A549 (cell line): ENCODE results near the gene CENPU.

Source experiments
- HOXA7 ChIP-seq: fragments of 250-450 bp; sonication (Bioruptor Pico); IDR thresholded peaks from 2 replicates; pipeline ENCODE4 v1.5.0; 2020; ENCODE audit warnings: mild to moderate bottlenecking, moderate library complexity
- JUN ChIP-seq, 2 experiments: fragments of >200 bp; sonication (Bioruptor Twin); formaldehyde crosslinking; IDR thresholded peaks; 2 replicates in 1 of 2; 3 replicates in 1 of 2; pipeline ENCODE4 v1.6.1; 2016 to 2017
- MAX ChIP-seq: IDR thresholded peaks from 2 replicates; pipeline ENCODE4 v1.6.1; 2012
- NR3C1 ChIP-seq: fragments of >200 bp; sonication (Bioruptor Twin); formaldehyde crosslinking; IDR thresholded peaks from 3 replicates; pipeline ENCODE4 v1.6.1; 2017
- RCOR1 ChIP-seq: fragments of 150-350 bp; IDR thresholded peaks from 2 replicates; pipeline ENCODE4 v1.6.1; 2014; ENCODE audit warnings: antibody characterized with exemption, low read length, low read depth
- TF ChIP-seq, protein P1 (sequence below): fragments of >200 bp; sonication (Bioruptor Twin); formaldehyde crosslinking; IDR thresholded peaks from 3 replicates; pipeline ENCODE4 v1.5.1; 2016

DNA sequence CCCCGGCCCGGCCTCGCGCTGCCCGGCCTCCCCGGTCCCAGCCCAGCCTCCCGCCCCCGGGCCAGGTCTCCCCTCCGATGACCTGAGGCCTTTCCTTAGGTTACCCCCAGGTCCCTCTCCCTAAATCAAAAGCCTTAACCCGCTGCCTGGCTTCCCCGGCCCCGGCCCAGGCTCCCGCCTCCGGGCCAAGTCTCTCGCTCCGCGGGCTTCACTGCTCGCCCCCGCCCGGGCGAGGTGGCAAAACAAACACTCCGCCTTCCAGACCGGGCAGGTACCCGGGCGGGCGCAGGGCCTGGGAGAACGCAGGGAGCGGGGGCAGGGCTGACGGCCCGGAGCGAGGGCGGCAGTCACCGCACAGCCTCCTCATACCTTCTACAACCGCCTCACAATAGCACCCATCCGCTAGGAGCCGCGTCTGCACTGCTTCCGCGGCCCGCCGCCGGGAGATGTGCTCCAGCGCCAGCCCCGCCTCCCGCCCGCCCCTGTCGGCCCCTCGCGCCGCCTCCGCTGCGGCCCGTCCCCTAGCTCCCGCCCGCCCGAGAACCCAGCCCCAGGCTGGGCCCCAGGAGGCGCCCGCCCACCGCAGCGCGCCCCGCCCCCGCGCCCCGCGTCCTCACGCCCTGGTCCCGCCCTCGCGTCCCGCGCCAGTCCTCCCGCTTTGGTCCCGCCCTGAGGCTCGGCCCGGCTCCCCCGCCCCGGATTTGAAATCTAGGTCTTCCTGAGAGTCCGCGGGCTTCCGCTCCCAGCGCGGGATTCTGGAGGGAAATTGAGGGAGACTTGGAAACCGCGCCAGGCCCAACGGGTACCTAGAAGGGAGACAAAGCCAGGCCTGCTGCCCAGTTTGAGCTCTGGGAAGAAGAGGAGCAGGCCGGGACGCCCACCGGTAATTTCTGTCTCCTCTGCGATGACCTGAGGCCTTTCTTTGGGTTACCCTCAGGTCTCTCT is 84.6 kb downstream of the CENPU start, which contains the start of the genes CASP3 and PRIMPOL:
- TF ChIP-seq, protein P1, sequence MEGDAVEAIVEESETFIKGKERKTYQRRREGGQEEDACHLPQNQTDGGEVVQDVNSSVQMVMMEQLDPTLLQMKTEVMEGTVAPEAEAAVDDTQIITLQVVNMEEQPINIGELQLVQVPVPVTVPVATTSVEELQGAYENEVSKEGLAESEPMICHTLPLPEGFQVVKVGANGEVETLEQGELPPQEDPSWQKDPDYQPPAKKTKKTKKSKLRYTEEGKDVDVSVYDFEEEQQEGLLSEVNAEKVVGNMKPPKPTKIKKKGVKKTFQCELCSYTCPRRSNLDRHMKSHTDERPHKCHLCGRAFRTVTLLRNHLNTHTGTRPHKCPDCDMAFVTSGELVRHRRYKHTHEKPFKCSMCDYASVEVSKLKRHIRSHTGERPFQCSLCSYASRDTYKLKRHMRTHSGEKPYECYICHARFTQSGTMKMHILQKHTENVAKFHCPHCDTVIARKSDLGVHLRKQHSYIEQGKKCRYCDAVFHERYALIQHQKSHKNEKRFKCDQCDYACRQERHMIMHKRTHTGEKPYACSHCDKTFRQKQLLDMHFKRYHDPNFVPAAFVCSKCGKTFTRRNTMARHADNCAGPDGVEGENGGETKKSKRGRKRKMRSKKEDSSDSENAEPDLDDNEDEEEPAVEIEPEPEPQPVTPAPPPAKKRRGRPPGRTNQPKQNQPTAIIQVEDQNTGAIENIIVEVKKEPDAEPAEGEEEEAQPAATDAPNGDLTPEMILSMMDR, result no peak
- TF ChIP-seq RCOR1 (no peak), MAX (no peak), NR3C1 (no peak), HOXA7 (CRISPR knock-in tag) (no peak), JUN (IDR thresholded peaks at IDR 0.05) (peak in 1 of 2 experiments; percentile 82; a peak in 4 of 5 replicates)
